OCI-LY7 (cell line): ENCODE data around the gene SLC25A41.

Experiments used
- CTCF ChIP-seq: fragments of 200-600 bp; sonication (generic); conservative IDR thresholded peaks from 2 replicates; pipeline ENCODE4 v1.5.1; 2014; ENCODE audit warnings: mild to moderate bottlenecking, antibody characterized with exemption, low read length, moderate library complexity, mixed read lengths
- EZH2phosphoT487 ChIP-seq: fragments of 200-600 bp; sonication (generic); IDR thresholded peaks from 2 replicates; pipeline ENCODE4 v1.6.1; 2018; ENCODE audit warnings: low read depth, borderline replicate concordance, mild to moderate bottlenecking, mixed run types, antibody characterized with exemption, low read length, moderate library complexity, mixed read lengths

- TF ChIP-seq CTCF, result no peak
- TF ChIP-seq EZH2phosphoT487, result no peak
These were observed 398 bp downstream of the SLC25A41 start for GRCh38 chr19:6433165-6433564.
